SW480 (cell line): ENCODE measurements around the gene MIA.
"Not testable (repeated sequence)": the region's sequence is repeated elsewhere in the genome, so short reads cannot be mapped to it uniquely, and the experiment has no call there.

Source experiments
- DNase-seq: peaks from one replicate; pipeline ENCODE4 v3.0.0-alpha.2; 2016; ENCODE audit warnings: low spot score

MIA gene

DNA sequence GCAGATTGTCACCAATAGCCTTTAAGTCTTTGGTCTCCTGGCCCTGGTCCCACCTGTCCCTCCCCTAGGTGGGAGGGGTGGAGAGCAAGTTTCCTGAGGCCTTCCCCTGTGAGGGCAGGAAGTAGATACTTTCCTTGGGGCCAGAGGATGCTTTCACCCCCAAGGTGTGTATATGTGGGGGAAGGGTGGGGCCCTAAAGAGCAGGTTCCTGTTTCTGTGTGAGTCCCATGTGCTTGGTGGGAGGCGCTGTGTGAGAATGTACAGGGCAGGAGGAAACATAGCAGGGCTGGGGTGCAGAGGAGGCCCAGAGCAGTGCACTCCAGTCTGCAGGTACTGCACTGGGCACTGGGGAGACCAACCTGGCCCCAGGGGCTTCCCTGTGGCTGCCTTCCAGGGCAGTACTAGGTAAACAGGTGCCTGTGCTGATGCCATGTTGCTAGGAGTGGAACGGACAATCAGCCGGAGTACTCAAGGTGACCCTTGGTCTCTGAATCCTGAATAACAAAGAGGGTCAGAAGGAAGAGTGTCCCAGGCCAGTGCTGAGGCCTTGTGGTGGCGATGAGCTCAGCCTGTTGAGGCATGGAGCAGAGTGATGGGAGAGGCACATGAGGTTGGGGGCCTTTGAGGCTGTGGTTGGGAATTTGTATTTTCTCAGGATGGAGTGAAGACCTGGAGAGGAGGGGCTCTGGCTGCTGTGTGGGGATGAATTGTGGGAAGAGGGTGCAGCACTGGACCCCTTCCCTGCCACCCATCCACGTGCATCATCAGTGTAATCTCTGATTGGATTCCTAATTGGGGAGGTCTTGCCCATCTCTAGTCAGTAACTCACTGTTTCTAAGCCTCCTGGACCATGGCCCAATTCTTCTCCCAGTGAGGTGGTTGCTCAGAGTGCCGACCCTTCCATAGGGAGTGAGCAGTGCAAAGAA is 28.8 kb downstream of the MIA start:
- DNase-seq: no peak

GRCh38 chr19:40804783-40805242 is 29.5 kb downstream of the MIA start:
- DNase-seq: no peak

GRCh38 chr19:40805258-40805868 is 30.0 kb downstream of the MIA start:
- DNase-seq: no peak

- DNase-seq: no peak
These were observed 31.3 kb downstream of the MIA start for GRCh38 chr19:40806423-40807146.

DNA sequence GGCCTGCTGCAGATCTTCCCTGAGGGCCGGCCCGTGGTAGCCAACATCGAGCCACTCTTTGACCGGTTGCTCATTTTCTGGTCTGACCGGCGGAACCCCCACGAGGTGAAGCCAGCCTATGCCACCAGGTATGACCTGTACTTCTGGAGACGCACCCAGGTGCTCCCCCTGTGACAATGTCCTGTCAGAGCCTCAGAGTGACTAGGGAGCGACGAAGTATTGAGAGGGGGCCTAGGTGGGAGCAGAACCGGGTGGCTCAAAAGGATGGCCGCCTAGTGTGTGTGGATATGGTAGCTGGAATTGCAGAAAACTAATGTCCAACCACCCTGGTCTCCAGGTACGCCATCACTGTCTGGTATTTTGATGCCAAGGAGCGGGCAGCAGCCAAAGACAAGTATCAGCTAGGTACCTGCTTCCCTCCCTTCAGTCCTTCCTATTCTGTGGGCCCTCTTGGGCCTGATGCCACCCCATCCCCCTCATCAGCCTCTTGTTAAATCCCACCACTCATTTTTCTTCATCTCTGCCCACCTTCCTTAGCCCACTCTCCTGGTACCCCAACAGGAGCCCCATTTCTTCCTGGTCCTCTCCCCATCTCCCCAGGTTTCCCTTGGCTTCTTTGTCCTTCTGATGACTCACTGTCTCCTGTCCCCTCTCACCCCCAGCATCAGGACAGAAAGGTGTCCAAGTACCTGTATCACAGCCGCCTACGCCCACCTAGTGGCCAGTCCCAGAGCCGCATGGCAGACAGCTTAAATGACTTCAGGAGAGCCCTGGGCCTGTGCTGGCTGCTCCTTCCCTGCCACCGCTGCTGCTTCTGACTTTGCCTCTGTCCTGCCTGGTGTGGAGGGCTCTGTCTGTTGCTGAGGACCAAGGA is 32.1 kb downstream of the MIA start:
- DNase-seq: peak; percentile 75

DNA sequence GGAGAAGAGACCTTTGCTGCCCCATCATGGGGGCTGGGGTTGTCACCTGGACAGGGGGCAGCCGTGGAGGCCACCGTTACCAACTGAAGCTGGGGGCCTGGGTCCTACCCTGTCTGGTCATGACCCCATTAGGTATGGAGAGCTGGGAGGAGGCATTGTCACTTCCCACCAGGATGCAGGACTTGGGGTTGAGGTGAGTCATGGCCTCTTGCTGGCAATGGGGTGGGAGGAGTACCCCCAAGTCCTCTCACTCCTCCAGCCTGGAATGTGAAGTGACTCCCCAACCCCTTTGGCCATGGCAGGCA is 32.7 kb downstream of the MIA start:
- no peak for DNase-seq

DNA sequence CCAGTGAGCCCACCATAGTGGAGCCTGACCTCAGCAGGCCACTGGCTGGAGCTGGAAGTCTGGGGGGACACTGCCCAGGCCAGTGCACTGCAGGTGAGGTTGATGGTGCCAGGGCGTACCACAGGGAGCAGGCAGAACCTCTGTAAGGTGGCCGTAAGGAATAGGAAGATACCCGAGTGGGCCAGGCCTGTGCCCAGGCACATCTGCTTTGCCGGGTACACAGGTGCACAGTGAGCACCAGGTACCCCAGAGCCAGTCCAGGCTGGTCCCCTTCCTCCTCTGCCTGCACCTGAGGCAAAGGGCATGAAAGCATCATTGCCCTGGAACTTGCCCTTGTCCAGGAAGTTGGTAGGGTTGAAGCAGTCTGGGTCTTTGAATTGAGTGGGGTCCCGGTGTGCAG is 33.2 kb downstream of the MIA start:
- no peak for DNase-seq

DNA sequence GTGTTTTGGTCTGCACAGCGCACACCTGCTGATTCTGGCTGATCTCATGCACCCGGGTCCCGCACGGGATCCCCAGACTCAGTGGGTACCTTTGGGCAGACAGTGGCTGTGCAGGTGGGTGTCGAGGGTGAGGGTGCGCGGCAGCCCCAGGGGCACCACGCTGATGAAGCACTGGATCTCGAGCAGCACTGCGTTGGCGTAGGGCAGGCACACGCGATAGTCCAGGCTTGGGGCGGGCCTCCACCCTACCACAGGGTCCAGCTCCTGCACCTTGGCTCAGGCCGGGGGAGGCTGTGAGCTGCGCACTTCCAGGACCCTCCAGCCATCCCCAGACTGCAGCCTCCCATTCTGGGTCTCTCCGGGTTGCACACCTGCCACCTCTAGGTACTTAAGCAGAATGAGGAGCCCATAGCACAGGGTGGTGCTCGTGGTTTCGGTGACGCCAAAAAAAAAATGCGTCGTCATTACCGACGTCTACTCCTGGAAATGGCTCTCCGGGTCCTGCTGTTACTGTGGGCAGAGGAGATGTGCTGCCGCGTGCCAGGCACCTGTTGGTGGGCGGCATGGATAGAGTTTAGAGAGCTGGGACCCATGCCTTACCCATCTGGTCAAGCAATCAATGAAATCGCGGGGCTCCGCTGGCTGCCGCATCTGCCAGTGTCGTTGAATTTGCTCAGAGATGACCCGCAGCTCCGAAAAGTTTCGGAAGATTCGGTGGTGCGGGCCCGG is 34.2 kb downstream of the MIA start:
- no peak for DNase-seq

GRCh38 chr19:40810160-40810559 is 34.8 kb downstream of the MIA start:
- no peak for DNase-seq

DNA sequence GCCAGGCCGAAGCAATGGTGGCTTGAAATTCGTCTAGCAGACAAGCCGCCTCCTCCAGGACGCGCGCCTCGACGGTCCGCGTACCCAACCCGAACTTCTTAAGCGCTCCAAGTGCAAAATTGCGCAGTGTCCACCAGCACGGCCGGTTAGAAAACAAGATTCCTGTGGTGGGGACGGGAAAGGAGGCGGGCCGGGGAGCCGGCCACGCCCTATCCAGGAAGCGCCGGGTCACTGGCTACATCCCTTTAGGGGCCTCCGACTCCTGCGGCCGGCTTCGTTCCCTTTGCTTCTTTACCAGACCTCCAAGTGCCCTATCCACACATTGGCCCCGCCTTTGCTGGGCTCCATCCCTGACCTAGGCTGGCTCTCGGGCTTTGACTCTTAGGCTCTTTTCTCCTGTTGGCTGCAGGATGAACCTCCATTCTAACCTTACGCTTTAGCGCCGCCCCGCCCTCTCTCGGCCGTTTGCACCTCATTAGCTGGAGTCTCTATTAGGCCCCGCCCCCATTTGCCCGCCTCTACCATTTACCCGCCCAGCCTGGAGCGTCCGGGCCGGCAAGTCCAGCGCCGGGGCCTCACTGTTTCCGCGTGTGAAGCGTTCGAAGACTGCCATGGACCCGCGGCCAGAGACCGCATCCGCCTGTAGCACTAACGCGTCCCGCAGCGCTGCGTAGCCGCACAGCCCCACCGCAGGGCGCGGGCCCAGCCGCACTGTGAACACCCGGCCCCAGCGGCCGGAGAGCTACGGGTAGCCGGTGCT is 35.5 kb downstream of the MIA start:
- peak; percentile 93 for DNase-seq

DNA sequence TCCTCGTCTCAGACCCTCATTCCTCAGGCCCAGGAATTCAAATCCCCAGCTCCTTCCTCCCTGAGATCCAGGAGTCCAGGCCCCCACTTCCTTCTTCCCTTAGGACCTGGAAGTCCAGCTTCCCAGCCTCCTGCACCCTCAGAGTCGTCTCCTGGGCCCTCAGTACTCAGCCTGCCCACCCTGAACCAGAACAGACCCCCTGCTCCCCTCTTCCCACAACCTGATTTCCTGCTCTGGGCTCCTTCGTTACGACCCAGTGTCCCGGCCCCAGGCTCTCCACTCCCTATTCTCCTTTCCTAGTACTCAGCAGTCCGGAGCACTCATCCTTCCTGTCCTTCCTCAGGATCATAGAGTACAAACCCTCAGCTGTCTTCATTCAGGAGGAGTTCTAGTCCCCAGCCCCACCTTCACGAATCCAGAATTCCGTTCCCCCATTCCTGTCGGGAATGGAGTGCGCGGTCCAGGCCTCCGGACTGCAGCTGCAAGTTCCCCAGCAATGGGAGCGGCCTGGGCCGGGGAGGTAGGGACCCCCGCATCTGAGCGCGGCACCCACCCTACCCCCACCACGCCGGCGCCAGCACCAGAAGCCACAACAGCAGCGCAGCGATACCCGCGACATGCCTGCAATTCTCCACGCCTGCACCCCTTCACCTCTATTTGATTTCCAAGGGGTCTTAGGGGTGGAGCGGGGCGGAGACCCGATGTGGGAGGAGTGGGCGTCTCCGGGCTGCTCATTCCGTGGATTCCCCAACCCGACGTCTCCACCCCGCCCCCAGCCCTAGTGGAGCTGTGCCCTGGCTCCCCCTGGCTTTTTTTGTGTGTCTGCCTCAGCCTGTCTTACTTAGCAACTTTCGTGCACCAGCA is 36.4 kb downstream of the MIA start:
- no peak for DNase-seq

DNA sequence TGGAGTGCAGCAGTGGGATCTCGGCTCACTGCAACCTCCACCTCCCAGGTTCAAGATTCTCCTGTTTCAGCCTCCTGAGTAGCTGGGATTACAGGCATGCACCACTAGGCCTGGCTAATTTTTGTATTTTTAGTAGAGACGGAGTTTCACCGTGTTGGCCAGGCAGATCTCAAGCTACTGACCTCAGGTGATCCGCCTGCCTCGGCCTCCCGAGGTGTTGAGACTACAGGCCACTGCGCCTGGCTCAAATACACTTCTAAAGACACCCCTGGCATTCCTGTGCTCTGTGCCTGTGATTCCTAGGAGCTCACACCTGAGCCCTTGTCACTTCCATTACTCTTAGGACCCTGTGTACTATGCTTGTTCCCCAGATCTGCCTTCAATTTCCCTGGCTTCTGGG is 37.2 kb downstream of the MIA start:
- not testable (repeated sequence) for DNase-seq

GRCh38 chr19:40813182-40813581 is 37.9 kb downstream of the MIA start:
- DNase-seq: no peak

DNA sequence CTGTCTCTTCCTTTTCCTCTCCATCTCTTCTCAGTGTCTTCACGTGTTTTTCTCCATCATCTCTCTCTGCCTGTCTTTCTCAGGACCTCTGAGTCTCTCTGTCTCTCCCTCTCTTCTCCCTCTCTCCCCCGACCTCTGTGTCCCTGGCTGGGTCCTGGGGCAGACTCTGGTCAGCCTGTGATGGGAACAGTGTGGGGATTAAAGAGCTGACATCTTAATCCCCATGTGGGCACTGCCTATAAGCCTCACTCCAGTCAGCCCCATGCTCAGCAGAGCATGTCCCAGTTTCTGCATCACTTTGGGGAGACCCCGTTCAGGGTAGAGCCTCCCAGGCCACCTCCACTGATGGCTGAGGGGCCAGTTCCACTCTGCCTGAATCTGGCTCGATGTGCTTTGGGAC is 39.9 kb downstream of the MIA start:
- no peak for DNase-seq

- peak; percentile 38 for DNase-seq
These were observed 43.4 kb downstream of the MIA start for GRCh38 chr19:40818480-40819399.

DNA sequence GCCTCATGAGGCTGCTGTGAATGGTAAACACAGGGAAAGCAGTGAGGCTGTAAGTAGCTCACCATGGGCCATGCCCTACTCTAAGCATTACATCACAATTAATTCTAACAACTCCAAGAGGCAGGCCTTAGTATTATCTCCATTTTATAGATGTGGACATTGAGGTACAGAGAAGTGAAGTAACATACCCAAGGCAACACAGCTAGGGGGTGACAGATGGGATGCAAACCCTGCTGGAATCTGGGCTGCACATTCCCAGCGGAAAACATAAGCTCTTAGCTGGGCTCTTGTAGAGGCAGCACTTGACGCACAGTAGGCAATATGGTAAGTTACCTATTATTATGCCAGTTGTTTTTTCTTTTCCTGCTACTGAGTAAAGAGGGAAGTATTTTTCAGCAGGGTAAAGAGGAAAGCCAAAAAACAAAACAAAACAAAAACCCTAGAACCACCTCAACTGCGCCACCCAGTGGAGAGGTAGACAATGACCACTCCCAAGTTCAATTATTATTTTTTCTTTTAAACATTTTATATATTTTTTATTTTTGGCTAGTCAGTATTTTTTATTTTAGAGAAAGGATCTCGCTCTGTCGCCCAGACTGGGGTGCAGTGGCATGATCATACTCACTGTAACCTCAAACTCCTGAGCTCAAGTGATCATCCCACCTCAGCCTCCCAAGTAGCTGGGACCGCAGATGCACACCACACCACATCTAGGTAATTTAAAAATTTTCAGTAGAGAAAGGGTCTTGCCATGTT is 44.3 kb downstream of the MIA start:
- DNase-seq: peak; percentile 38

DNA sequence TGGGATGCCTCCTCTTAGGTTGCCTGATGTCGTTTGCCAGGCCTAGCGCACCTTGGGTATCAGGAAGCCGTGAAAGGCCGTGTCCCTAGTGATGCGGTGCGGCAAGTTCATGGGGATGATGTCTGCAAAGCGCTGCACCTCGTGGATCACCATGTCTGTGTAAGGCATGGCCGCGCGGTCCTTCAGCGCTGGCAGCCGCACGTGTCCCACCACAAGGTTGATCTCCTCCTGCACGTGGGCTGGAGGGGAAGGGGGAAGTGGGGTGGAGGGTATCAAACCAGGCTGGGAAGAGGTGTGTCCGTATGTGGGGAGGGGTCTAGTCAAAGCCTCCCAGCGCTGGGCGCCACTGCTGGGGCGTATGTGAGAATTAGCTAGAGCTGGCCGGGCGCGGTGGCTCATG is 46.8 kb downstream of the MIA start:
- DNase-seq: no peak
